ENCODE results near the gene THAP7. TPM values are rescaled to one million over a fixed set of nuclear protein-coding genes. Genes with fewer than 3 reads are reported as not detected.

The THAP7 gene
- total and polyA plus RNA-seq, 9 of the 15 experiments (the other 6 are each of a cell fraction or from before 2014, with no cell fraction given): 7.9 to 263 (median 84.1) TPM

DNA sequence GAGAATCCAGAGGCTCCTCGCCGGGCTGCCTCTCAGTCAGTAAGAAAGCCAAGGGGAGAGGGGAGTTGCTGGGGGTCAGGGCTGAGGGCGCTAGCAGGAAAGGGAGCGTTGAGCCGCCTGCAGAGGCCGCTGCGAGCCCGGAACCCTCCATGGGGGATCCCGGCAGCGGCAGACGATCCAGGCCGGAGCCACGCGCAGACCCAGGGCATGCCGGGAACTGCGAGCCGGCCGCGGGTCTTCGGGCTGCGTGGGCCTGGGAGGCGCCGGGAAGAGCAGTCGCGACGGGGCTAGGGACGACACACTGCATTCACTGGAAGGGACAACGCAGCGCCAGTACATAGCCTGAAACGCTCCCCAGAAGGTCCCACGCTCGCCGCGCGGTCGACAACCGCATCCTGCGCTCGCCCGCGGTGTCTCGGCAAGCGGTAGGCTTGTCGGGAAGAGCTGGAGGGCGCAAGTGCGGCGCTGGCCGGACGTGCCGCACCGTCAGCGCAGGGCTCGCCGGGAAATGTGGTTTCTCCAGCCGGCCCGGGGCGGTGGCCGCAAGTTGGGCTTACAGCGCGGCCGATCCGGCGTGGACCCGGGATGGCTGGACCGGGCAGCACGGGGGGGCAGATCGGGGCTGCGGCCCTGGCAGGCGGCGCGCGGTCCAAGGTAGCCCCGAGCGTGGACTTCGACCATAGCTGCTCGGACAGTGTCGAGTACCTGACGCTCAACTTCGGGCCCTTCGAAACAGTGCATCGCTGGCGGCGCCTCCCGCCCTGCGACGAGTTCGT lies 19.9 kb downstream of the THAP7 start, which contains the start of gene LZTR1 (continued):
- TF ChIP-seq, protein P1, sequence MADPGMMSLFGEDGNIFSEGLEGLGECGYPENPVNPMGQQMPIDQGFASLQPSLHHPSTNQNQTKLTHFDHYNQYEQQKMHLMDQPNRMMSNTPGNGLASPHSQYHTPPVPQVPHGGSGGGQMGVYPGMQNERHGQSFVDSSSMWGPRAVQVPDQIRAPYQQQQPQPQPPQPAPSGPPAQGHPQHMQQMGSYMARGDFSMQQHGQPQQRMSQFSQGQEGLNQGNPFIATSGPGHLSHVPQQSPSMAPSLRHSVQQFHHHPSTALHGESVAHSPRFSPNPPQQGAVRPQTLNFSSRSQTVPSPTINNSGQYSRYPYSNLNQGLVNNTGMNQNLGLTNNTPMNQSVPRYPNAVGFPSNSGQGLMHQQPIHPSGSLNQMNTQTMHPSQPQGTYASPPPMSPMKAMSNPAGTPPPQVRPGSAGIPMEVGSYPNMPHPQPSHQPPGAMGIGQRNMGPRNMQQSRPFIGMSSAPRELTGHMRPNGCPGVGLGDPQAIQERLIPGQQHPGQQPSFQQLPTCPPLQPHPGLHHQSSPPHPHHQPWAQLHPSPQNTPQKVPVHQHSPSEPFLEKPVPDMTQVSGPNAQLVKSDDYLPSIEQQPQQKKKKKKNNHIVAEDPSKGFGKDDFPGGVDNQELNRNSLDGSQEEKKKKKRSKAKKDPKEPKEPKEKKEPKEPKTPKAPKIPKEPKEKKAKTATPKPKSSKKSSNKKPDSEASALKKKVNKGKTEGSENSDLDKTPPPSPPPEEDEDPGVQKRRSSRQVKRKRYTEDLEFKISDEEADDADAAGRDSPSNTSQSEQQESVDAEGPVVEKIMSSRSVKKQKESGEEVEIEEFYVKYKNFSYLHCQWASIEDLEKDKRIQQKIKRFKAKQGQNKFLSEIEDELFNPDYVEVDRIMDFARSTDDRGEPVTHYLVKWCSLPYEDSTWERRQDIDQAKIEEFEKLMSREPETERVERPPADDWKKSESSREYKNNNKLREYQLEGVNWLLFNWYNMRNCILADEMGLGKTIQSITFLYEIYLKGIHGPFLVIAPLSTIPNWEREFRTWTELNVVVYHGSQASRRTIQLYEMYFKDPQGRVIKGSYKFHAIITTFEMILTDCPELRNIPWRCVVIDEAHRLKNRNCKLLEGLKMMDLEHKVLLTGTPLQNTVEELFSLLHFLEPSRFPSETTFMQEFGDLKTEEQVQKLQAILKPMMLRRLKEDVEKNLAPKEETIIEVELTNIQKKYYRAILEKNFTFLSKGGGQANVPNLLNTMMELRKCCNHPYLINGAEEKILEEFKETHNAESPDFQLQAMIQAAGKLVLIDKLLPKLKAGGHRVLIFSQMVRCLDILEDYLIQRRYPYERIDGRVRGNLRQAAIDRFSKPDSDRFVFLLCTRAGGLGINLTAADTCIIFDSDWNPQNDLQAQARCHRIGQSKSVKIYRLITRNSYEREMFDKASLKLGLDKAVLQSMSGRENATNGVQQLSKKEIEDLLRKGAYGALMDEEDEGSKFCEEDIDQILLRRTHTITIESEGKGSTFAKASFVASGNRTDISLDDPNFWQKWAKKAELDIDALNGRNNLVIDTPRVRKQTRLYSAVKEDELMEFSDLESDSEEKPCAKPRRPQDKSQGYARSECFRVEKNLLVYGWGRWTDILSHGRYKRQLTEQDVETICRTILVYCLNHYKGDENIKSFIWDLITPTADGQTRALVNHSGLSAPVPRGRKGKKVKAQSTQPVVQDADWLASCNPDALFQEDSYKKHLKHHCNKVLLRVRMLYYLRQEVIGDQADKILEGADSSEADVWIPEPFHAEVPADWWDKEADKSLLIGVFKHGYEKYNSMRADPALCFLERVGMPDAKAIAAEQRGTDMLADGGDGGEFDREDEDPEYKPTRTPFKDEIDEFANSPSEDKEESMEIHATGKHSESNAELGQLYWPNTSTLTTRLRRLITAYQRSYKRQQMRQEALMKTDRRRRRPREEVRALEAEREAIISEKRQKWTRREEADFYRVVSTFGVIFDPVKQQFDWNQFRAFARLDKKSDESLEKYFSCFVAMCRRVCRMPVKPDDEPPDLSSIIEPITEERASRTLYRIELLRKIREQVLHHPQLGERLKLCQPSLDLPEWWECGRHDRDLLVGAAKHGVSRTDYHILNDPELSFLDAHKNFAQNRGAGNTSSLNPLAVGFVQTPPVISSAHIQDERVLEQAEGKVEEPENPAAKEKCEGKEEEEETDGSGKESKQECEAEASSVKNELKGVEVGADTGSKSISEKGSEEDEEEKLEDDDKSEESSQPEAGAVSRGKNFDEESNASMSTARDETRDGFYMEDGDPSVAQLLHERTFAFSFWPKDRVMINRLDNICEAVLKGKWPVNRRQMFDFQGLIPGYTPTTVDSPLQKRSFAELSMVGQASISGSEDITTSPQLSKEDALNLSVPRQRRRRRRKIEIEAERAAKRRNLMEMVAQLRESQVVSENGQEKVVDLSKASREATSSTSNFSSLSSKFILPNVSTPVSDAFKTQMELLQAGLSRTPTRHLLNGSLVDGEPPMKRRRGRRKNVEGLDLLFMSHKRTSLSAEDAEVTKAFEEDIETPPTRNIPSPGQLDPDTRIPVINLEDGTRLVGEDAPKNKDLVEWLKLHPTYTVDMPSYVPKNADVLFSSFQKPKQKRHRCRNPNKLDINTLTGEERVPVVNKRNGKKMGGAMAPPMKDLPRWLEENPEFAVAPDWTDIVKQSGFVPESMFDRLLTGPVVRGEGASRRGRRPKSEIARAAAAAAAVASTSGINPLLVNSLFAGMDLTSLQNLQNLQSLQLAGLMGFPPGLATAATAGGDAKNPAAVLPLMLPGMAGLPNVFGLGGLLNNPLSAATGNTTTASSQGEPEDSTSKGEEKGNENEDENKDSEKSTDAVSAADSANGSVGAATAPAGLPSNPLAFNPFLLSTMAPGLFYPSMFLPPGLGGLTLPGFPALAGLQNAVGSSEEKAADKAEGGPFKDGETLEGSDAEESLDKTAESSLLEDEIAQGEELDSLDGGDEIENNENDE (IDR thresholded peaks at IDR 0.05; ENCODE audit: low read depth, low read length): peak; percentile 6
- TF ChIP-seq ZNF263 (CRISPR knock-in tag; IDR thresholded peaks at IDR 0.05; ENCODE audit: borderline replicate concordance) (no peak), ZNF316 (IDR thresholded peaks at IDR 0.05) (no peak), MTA3 (IDR thresholded peaks at IDR 0.05; ENCODE audit: borderline replicate concordance) (no peak), HSF4 (CRISPR knock-in tag; IDR thresholded peaks at IDR 0.05; ENCODE audit: borderline replicate concordance) (no peak), NFXL1 (CRISPR knock-in tag; IDR thresholded peaks at IDR 0.05) (no peak), BCOR (IDR thresholded peaks at IDR 0.05) (no peak), ZNF311 (CRISPR knock-in tag; IDR thresholded peaks at IDR 0.05) (peak; percentile 93), ZZZ3 (IDR thresholded peaks at IDR 0.05) (no peak), KAT8 (IDR thresholded peaks at IDR 0.05; ENCODE audit: low read depth) (no peak), BRD9 (IDR thresholded peaks at IDR 0.05; ENCODE audit: low read depth, partially characterized antibody) (no peak), MECOM (CRISPR knock-in tag; IDR thresholded peaks at IDR 0.05) (no peak), CBX2 (IDR thresholded peaks at IDR 0.05; ENCODE audit: insufficient read depth, low read length, poor library complexity, severe bottlenecking) (no peak), ZNF347 (CRISPR knock-in tag; IDR thresholded peaks at IDR 0.05; ENCODE audit: low read depth) (no peak; the same call in none of the 2 replicates), ZKSCAN8 (CRISPR knock-in tag; IDR thresholded peaks at IDR 0.05) (no peak), POLR2G (IDR thresholded peaks at IDR 0.05; ENCODE audit: low read depth, low read length) (no peak), POLR2B (IDR thresholded peaks at IDR 0.05; ENCODE audit: low read depth, partially characterized antibody) (no peak), POU5F1 (IDR thresholded peaks at IDR 0.05; ENCODE audit: borderline replicate concordance, low read depth, low read length, partially characterized antibody) (peak; percentile 77), ZNF764 (CRISPR knock-in tag; IDR thresholded peaks at IDR 0.05; ENCODE audit: low read depth) (peak; percentile 87)
